Trophoblast cell (in vitro differentiated cells and primary cell): Measurements from ENCODE around the gene SHROOM2.
A peak's percentile ranks its signal among the peaks of the same experiment; 100 is the strongest.

Source experiments
- DNase-seq, 2 donors: peaks; one replicate each; pipeline ENCODE4 v3.0.0-alpha.2; 2016
- H2AFZ ChIP-seq: 2 replicates; pipeline ENCODE4 v1.6.1; 2013; ENCODE audit warnings: low read length, moderate library complexity, mild to moderate bottlenecking; ENCODE audit not compliant: insufficient read depth, poor library complexity
- H2AK5ac ChIP-seq: 2 replicates; pipeline ENCODE4 v1.6.1; 2013; ENCODE audit warnings: mild to moderate bottlenecking, low read length
- H2BK120ac ChIP-seq: 2 replicates; pipeline ENCODE4 v1.6.1; 2013; ENCODE audit warnings: low read length, mild to moderate bottlenecking, moderate library complexity; ENCODE audit not compliant: insufficient read depth, poor library complexity
- H2BK12ac ChIP-seq: 2 replicates; pipeline ENCODE4 v1.6.1; 2013; ENCODE audit warnings: mild to moderate bottlenecking, low read length, moderate library complexity
- H2BK5ac ChIP-seq: 2 replicates; pipeline ENCODE4 v1.6.1; 2013; ENCODE audit warnings: low read length, low read depth, moderate library complexity, mild to moderate bottlenecking; ENCODE audit not compliant: poor library complexity
- H3K14ac ChIP-seq: 2 replicates; pipeline ENCODE4 v1.6.1; 2013; ENCODE audit warnings: mild to moderate bottlenecking, low read length
- H3K18ac ChIP-seq: 2 replicates; pipeline ENCODE4 v1.6.1; 2013; ENCODE audit warnings: mild to moderate bottlenecking, low read length
- H3K23ac ChIP-seq: 2 replicates; pipeline ENCODE4 v1.6.1; 2013; ENCODE audit warnings: low read length
- H3K27ac ChIP-seq: 2 replicates; pipeline ENCODE4 v1.5.1; 2013; ENCODE audit warnings: low read depth, mild to moderate bottlenecking, inconsistent platforms, low read length, moderate library complexity
- H3K27me3 ChIP-seq: 2 replicates; pipeline ENCODE4 v1.6.1; 2013; ENCODE audit warnings: inconsistent platforms, mild to moderate bottlenecking, low read length, moderate library complexity; ENCODE audit not compliant: insufficient read depth
- H3K36me3 ChIP-seq, 2 experiments: 1 replicate in 1 of 2; 2 replicates in 1 of 2; pipeline ENCODE4 v1.6.1; 2013; ENCODE audit warnings: low read length in 2 of 2, mild to moderate bottlenecking in 2 of 2, moderate library complexity in 1 of 2; ENCODE audit not compliant: insufficient read depth in 2 of 2, control insufficient read depth in 1 of 2
- H3K4ac ChIP-seq: 2 replicates; pipeline ENCODE4 v1.6.1; 2013; ENCODE audit warnings: low read depth, mild to moderate bottlenecking, low read length, moderate library complexity
- H3K4me1 ChIP-seq, 2 experiments: 1 replicate in 1 of 2; 2 replicates in 1 of 2; pipeline ENCODE4 v1.6.1; 2013; ENCODE audit warnings: low read length in 2 of 2, mild to moderate bottlenecking in 2 of 2, moderate library complexity in 1 of 2; ENCODE audit not compliant: insufficient read depth in 2 of 2, control insufficient read depth in 1 of 2
- H3K4me2 ChIP-seq: 2 replicates; pipeline ENCODE4 v1.6.1; 2013; ENCODE audit warnings: inconsistent platforms, mild to moderate bottlenecking, low read length, moderate library complexity
- H3K4me3 ChIP-seq: 2 replicates; pipeline ENCODE4 v1.5.1; 2013; ENCODE audit warnings: mild to moderate bottlenecking, low read depth, low read length, inconsistent platforms
- H3K79me1 ChIP-seq: one replicate; pipeline ENCODE4 v1.6.1; 2013; ENCODE audit warnings: low read length
- H3K79me2 ChIP-seq: 2 replicates; pipeline ENCODE4 v1.6.1; 2013; ENCODE audit warnings: low read length, mild to moderate bottlenecking; ENCODE audit not compliant: control insufficient read depth, insufficient read depth, poor library complexity
- H3K9ac ChIP-seq: 2 replicates; pipeline ENCODE4 v1.6.1; 2013; ENCODE audit warnings: mild to moderate bottlenecking, low read length
- H3K9me3 ChIP-seq: 2 replicates; pipeline ENCODE4 v1.6.1; 2013; ENCODE audit warnings: low read depth, mild to moderate bottlenecking, control low read depth, inconsistent platforms, low read length; ENCODE audit not compliant: insufficient read depth
- H4K12ac ChIP-seq: 2 replicates; pipeline ENCODE4 v1.6.1; 2013; ENCODE audit warnings: low read depth, mild to moderate bottlenecking, low read length, moderate library complexity
- H4K8ac ChIP-seq: 2 replicates; pipeline ENCODE4 v1.6.1; 2013; ENCODE audit warnings: low read depth, mild to moderate bottlenecking, low read length, moderate library complexity
- H4K91ac ChIP-seq: one replicate; pipeline ENCODE4 v1.6.1; 2013; ENCODE audit warnings: low read depth, mild to moderate bottlenecking, low read length, moderate library complexity
- WGBS: extraction: QIAGEN DNeasy Blood & Tissue Kit; methylation state at CpG from one replicate; pipeline ENCODE4 v1.1.7; 2013; ENCODE audit warnings: missing lambda C conversion rate; ENCODE audit not compliant: insufficient read length, insufficient coverage; ENCODE audit errors: extremely low coverage; 5-methylcytosine and 5-hydroxymethylcytosine counted together

The SHROOM2 gene

DNA sequence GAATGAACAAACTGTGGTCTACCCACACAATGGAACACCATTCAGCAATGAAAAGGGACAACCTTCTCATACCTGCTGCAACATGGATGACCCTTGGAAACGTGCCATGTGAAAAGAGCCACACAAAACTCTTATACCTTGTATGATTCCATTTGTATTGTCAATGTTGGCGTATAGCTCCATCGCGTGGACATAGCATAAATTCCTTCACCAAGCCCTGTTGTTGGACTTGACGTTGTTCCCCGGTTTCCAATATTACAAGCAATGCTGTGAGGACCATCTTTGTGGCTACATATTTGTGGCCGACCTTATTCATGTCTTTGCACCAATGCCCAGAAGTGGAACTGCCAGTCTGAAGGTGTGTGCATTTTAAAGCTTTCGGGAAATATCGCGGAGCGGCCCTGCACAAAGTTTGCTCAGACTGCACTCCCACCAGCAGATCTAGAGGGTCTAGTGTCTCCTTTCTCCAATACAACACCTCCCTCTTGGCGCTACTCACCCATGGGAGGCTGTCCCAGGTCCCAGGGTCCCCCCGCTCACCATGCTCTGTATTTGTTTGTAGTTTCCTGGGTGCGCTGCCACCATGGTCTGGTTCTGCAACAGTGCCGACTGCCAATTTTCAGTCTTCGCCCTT lies 180.7 kb downstream of the SHROOM2 start, which contains the start of gene CLDN34:
Gene CLDN34 (plus strand): TSS at position 584 of the 634 bp plus-strand sequence. CDS start 0 bp downstream, at position 584.
- Histone ChIP-seq H3K79me2 (no peaks in the 10 kb centered on the region), H3K4me3 (no peak within 1 kb of the TSS), H3K79me1 (no peaks in the 10 kb centered on the region), H3K4ac (no peak within 1 kb of the TSS), H3K9ac (no peak within 1 kb of the TSS), H3K27me3 (no peaks in the 10 kb centered on the region), H2AFZ (no peak within 1 kb of the TSS), H3K27ac (no peak within 1 kb of the TSS), H3K23ac (no peak within 1 kb of the TSS), H2BK120ac (no peak within 1 kb of the TSS), H2BK5ac (no peak within 1 kb of the TSS), H4K91ac (no peak within 1 kb of the TSS), H3K14ac (no peak within 1 kb of the TSS), H4K12ac (peak within 1 kb of the TSS; percentile 43), H3K9me3 (no peaks in the 10 kb centered on the region), H2AK5ac (no peak within 1 kb of the TSS), H2BK12ac (no peak within 1 kb of the TSS), H3K4me1 (no peaks in the 10 kb centered on the region), H3K36me3 (no peaks in the 10 kb centered on the region), H4K8ac (no peak within 1 kb of the TSS), H3K4me2 (no peak within 1 kb of the TSS), H3K18ac (no peak within 1 kb of the TSS)
- WGBS = no CpG with 5 or more reads among the region's 16 CpGs
- DNase-seq = peak; percentile 4 to 58

DNA sequence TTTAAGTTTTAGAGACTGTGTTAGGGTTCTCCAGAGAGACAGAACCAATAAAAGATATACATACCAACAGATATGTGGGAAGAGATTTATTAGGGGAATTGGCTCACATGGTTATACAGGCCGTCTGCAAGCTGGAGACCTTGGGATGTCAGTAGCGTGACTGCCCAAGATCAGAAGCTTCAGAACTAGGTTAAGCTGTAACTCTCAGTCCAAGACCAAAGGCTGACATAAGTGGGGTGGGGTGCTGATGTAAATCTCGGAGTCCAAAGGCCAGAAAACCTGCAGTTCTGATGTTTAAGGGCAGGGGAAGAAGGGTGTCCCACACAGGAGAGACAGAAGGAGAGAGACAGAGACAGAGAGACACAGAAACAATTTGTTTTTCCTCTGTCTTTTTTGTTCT lies 191.4 kb downstream of the SHROOM2 start:
- no peak overlapping the region for H2BK5ac ChIP-seq
- H2AK5ac ChIP-seq = no peak overlapping the region
- no peak overlapping the region for H3K4me3 ChIP-seq
- H3K27me3 ChIP-seq = no peaks in the 10 kb centered on the region
- H3K9me3 ChIP-seq = no peaks in the 10 kb centered on the region
- no peak overlapping the region for H3K23ac ChIP-seq
- no peaks in the 10 kb centered on the region for H3K79me2 ChIP-seq
- H3K36me3 ChIP-seq = no peaks in the 10 kb centered on the region
- H3K9ac ChIP-seq = no peak overlapping the region
- no peak overlapping the region for H3K14ac ChIP-seq
- no peak overlapping the region for H2BK12ac ChIP-seq
- H3K4me1 ChIP-seq = peaks cover 0 to 2% of the 10 kb centered on the region in 2 experiments
- H2BK120ac ChIP-seq = no peak overlapping the region
- H3K79me1 ChIP-seq = no peaks in the 10 kb centered on the region
- DNase-seq = no peak
- H2AFZ ChIP-seq = no peak overlapping the region
- no CpG with 5 or more reads among the region's 3 CpGs for WGBS
- no peak overlapping the region for H4K8ac ChIP-seq
- no peak overlapping the region for H3K27ac ChIP-seq
- H3K4me2 ChIP-seq = no peak overlapping the region
- H4K91ac ChIP-seq = no peak overlapping the region
- H3K18ac ChIP-seq = no peak overlapping the region
- H3K4ac ChIP-seq = no peak overlapping the region
- no peak overlapping the region for H4K12ac ChIP-seq

DNA sequence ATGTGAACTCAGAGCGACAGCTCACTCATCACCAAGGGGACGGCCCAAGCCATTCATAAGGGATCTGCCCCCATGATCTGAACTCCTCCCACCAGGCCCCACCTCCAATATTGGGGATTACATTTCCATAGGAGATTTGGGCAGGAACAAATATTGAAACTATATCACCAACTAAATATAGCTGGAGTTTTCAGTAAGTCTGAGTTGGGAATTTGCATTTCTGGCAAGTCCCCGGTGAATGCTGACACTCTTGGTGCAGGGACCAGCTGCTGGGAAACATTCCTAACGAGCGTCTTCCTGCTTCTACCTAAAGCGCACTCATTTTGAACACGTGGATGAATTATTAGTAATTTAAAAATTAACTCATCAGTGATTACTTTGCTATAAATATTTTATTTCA lies 194.2 kb downstream of the SHROOM2 start:
- Histone ChIP-seq H3K79me2 (no peaks in the 10 kb centered on the region), H2BK120ac (no peak overlapping the region), H3K4me1 (peaks cover 0 to 2% of the 10 kb centered on the region in 2 experiments), H3K4me3 (no peak overlapping the region), H2AK5ac (no peak overlapping the region), H4K12ac (no peak overlapping the region), H3K18ac (no peak overlapping the region), H2AFZ (no peak overlapping the region), H3K36me3 (no peaks in the 10 kb centered on the region), H3K9me3 (no peaks in the 10 kb centered on the region), H3K4ac (no peak overlapping the region), H3K23ac (no peak overlapping the region), H3K9ac (no peak overlapping the region), H3K27ac (no peak overlapping the region), H3K4me2 (no peak overlapping the region), H4K91ac (no peak overlapping the region), H3K14ac (no peak overlapping the region), H2BK5ac (no peak overlapping the region), H3K79me1 (no peaks in the 10 kb centered on the region), H3K27me3 (no peaks in the 10 kb centered on the region), H4K8ac (no peak overlapping the region), H2BK12ac (no peak overlapping the region)
- WGBS = no CpG with 5 or more reads among the region's 7 CpGs
- no peak for DNase-seq

DNA sequence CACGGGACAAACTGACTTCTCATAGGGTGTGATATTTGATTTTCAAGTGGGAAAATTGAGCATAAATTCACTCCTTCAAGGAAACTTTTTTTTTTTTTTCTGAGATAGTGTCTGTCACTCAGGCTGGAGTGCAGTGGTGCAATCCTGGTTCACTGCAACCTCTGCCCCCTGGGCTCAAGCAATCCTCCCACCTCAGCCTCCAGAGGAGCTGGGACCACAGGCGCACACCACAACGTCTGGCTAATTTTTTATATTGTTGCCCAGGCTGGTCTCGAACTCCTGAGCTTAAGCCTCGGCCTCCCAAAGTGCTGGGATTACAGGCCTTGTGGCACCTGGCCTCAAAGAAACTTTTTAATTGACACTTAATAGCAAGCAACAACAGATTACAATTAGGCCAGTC lies 194.7 kb downstream of the SHROOM2 start:
- no peak overlapping the region for H4K91ac ChIP-seq
- H2AK5ac ChIP-seq = no peak overlapping the region
- no peak overlapping the region for H3K18ac ChIP-seq
- H3K36me3 ChIP-seq = no peaks in the 10 kb centered on the region
- no peak overlapping the region for H3K27ac ChIP-seq
- H3K4me2 ChIP-seq = no peak overlapping the region
- no peak overlapping the region for H2BK5ac ChIP-seq
- H3K14ac ChIP-seq = no peak overlapping the region
- H3K79me2 ChIP-seq = no peaks in the 10 kb centered on the region
- no peak overlapping the region for H3K4ac ChIP-seq
- no CpG with 5 or more reads among the region's 5 CpGs for WGBS
- no peak overlapping the region for H2AFZ ChIP-seq
- no peak for DNase-seq
- no peak overlapping the region for H2BK12ac ChIP-seq
- peaks cover 0 to 2% of the 10 kb centered on the region in 2 experiments for H3K4me1 ChIP-seq
- no peak overlapping the region for H3K4me3 ChIP-seq
- no peak overlapping the region for H4K12ac ChIP-seq
- no peaks in the 10 kb centered on the region for H3K79me1 ChIP-seq
- H3K9me3 ChIP-seq = no peaks in the 10 kb centered on the region
- H4K8ac ChIP-seq = no peak overlapping the region
- H2BK120ac ChIP-seq = no peak overlapping the region
- H3K9ac ChIP-seq = no peak overlapping the region
- H3K27me3 ChIP-seq = no peaks in the 10 kb centered on the region
- H3K23ac ChIP-seq = no peak overlapping the region
